Endothelial cell of umbilical vein (primary cell): ENCODE data around the gene ITGA3. TPM values are rescaled to one million over a fixed set of nuclear protein-coding genes. Genes with fewer than 3 reads are reported as not detected.

Experiments
- BruUV-seq: library from RNA; stranded (reverse); fragments of 400-500 nt; replicated peaks from 2 replicates; lab custom pipeline; 2021; lab: Mats Ljungman, UMichigan
- CTCF ChIA-PET: fragments of 300-600, 350-600 bp; sonication (Branson Sonifier 250); formaldehyde crosslinking; loops from one replicate; lab custom pipeline; 2021; ENCODE audit warnings: antibody characterized with exemption, inconsistent platforms; lab: Charles Lee
- POLR2A ChIA-PET: fragments of 300-600, 350-600 bp; sonication (Branson Sonifier 250); formaldehyde crosslinking; loops from one replicate; lab custom pipeline; 2021; ENCODE audit warnings: antibody characterized with exemption, inconsistent platforms; lab: Charles Lee
- DNase-seq: peaks from one replicate; pipeline ENCODE4 v3.0.0-alpha.2; 2011; ENCODE audit warnings: low read depth, low spot score
- FAIRE-seq: peaks from 2 replicates; lab custom pipeline; 2011; peaks lifted over from hg19 to GRCh38; lab: Jason Lieb, UNC
- H2AFZ ChIP-seq: 2 replicates; pipeline ENCODE4 v1.6.0; 2012; ENCODE audit warnings: low read depth, low read length, control low read depth, inconsistent platforms
- H3K27ac ChIP-seq: 2 replicates; pipeline ENCODE4 v1.5.1; 2011; ENCODE audit warnings: low read depth, mild to moderate bottlenecking, control low read depth, low read length, moderate library complexity; ENCODE audit not compliant: insufficient read depth
- H3K27me3 ChIP-seq, 2 experiments: 2 replicates each; pipeline versions ENCODE4 v1.6.0 to v1.6.1; 2011; ENCODE audit warnings: low read length in 2 of 2, mixed read lengths in 1 of 2; ENCODE audit not compliant: control insufficient read depth in 2 of 2, insufficient read depth in 2 of 2
- H3K36me3 ChIP-seq, 2 experiments: 2 replicates in 1 of 2; 3 replicates in 1 of 2; pipeline ENCODE4 v1.5.1; 2011; ENCODE audit warnings: low read length in 2 of 2, mild to moderate bottlenecking in 1 of 2, moderate library complexity in 1 of 2; ENCODE audit not compliant: control insufficient read depth in 2 of 2, insufficient read depth in 2 of 2; ENCODE audit errors: extremely low read depth in 1 of 2
- H3K4me1 ChIP-seq: 3 replicates; pipeline ENCODE4 v1.5.1; 2011; ENCODE audit warnings: mild to moderate bottlenecking, low read length; ENCODE audit not compliant: control insufficient read depth, insufficient read depth; ENCODE audit errors: extremely low read depth
- H3K4me2 ChIP-seq: 2 replicates; pipeline ENCODE4 v1.6.1; 2011; ENCODE audit warnings: low read length, control low read depth, mixed read lengths; ENCODE audit not compliant: insufficient read depth
- H3K4me3 ChIP-seq, 3 experiments: fragments of 200-600 bp in 1 of 3; sonication (generic), shearing (Covaris generic) in 1 of 3; replicated peaks in 1 of 3; 2 replicates each; pipeline ENCODE4 v1.5.1; 2011 to 2016; ENCODE audit warnings: control low read depth in 3 of 3, low read length in 3 of 3, mild to moderate bottlenecking in 2 of 3, inconsistent platforms in 1 of 3, low read depth in 1 of 3, moderate library complexity in 1 of 3; ENCODE audit not compliant: insufficient read depth in 1 of 3
- H3K79me2 ChIP-seq: 2 replicates; pipeline ENCODE4 v1.6.0; 2012; ENCODE audit warnings: low read length, inconsistent platforms; ENCODE audit not compliant: control insufficient read depth, insufficient read depth
- H3K9ac ChIP-seq: replicated peaks from 2 replicates; pipeline ENCODE3; 2011; ENCODE audit warnings: low read length, control low read depth; ENCODE audit not compliant: insufficient read depth; ENCODE audit errors: extremely low read depth
- H3K9me1 ChIP-seq: replicated peaks from 3 replicates; pipeline ENCODE4 v1.6.0; 2011; ENCODE audit warnings: mild to moderate bottlenecking, low read length; ENCODE audit not compliant: control insufficient read depth, insufficient read depth; ENCODE audit errors: extremely low read depth
- H3K9me3 ChIP-seq: replicated peaks from 2 replicates; pipeline ENCODE4 v1.5.1; 2012; ENCODE audit warnings: low read length, inconsistent platforms; ENCODE audit not compliant: control insufficient read depth, insufficient read depth
- H4K20me1 ChIP-seq: replicated peaks from 2 replicates; pipeline ENCODE3; 2011; ENCODE audit warnings: mild to moderate bottlenecking, low read length; ENCODE audit not compliant: control insufficient read depth, insufficient read depth; ENCODE audit errors: extremely low read depth
- EZH2 ChIP-seq: IDR thresholded peaks from 2 replicates; pipeline ENCODE4 v1.6.1; 2012; ENCODE audit warnings: borderline replicate concordance, low read depth, mild to moderate bottlenecking, moderate library complexity, low read length, inconsistent platforms; ENCODE audit not compliant: severe bottlenecking
- FOS ChIP-seq: IDR thresholded peaks from 2 replicates; pipeline ENCODE4 v1.6.1; 2011; ENCODE audit warnings: mild to moderate bottlenecking, low read length, moderate library complexity, borderline replicate concordance; ENCODE audit not compliant: insufficient read depth
- GATA2 ChIP-seq: IDR thresholded peaks from 2 replicates; pipeline ENCODE4 v1.7.0; 2011; ENCODE audit warnings: low read depth, mild to moderate bottlenecking, moderate library complexity, mixed read lengths, low read length; ENCODE audit not compliant: insufficient read length, insufficient read depth
- JUN ChIP-seq: IDR thresholded peaks from 2 replicates; pipeline ENCODE4 v1.6.1; 2011; ENCODE audit warnings: borderline replicate concordance, low read depth; ENCODE audit not compliant: insufficient read length, insufficient read depth
- dilution Hi-C: fragments of 300-500 bp; cut with MboI; formaldehyde crosslinking; loops from one replicate; pipeline ENCODE4 v1.15.0; 2019; ENCODE audit warnings: low sequenced_read_pairs; ENCODE audit not compliant: extremely low pct_ligation_motif_present
- intact Hi-C: fragments of 100-400 bp; cut with micrococcal nuclease; formaldehyde crosslinking; loops from one replicate; pipeline ENCODE4 v1.10.0; 2022
- polyA plus RNA-seq, 4 experiments: library from polyadenylated mRNA; depleted of rRNA in 3 of 4; stranded (reverse) in 3 of 4; unstranded in 1 of 4; fragments of >200 nt; gene quantifications; 2 replicates each; pipeline versions ENCODE4 v1.2.1 to v1.2.3, GENCODE V29; 2011 to 2012; ENCODE audit warnings: missing spikeins in 1 of 4
- total RNA-seq: library from RNA; stranded (reverse); gene quantifications from 2 replicates; pipeline ENCODE4 v1.2.3, GENCODE V29; 2021
- TF ChIP-seq, protein P1 (sequence below), 2 donors: IDR thresholded peaks; 1 replicate in 1 of 2; 2 replicates in 1 of 2; pipeline ENCODE4 v1.5.1; 2011; ENCODE audit warnings: low read length in 2 of 2, mild to moderate bottlenecking in 2 of 2, moderate library complexity in 2 of 2, control low read depth in 1 of 2, inconsistent platforms in 1 of 2, low read depth in 1 of 2; ENCODE audit not compliant: insufficient read depth in 1 of 2; ENCODE audit errors: extremely low read depth in 1 of 2
- TF ChIP-seq, protein P2 (sequence below): IDR thresholded peaks from 2 replicates; pipeline ENCODE4 v1.6.1; 2011; ENCODE audit not compliant: insufficient read depth, insufficient read length

The ITGA3 gene
- total and polyA plus RNA-seq, 2 donors (not counting 3 experiments of a cell fraction or from before 2014, with no cell fraction given): 92.7 to 112 TPM

DNA sequence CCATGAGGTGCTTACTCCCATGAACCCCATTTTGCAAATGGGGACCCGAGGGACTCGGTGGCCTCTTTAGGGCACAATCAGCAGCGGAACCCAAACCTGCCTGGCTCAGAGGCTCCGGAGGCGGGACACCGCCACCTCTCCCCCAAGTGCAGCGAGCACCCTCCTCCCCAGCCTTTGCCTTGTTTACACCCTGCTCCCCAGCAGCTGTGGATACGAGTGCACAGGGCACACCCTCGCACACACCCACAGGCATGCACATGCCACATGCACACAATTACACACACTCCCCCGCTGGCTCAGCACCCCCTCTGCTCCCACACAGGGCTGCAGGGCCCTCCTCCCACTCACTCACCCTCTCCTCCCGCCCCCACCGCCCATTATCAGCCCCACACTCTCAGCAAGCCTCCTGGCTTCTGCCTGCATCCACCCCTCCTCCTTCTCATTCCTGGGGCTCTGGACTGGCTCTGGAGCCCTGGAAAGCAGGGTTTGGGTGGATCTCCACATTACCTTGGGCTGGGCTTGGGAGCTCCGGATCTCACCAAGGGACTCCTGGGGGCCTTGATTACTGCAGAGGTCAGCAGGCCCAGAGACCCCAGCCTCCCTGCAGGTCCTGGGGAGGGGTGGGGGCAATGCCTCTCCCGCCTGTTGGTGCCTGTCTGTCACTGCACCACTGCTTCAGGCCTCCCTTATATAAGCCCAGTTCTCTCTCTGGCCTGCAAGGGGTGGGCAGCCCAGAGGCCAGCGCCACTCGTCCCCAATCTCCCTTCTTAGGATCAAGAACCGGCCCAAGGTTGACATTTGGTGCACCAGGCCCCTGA lies 45.6 kb downstream of the ITGA3 start:
- H3K4me1 ChIP-seq: no peaks in the 10 kb centered on the region
- H2AFZ ChIP-seq: no peak overlapping the region
- H3K79me2 ChIP-seq: no peaks in the 10 kb centered on the region
- H4K20me1 ChIP-seq: no peaks in the 10 kb centered on the region
- no peaks in the 10 kb centered on the region for H3K27me3 ChIP-seq
- H3K9me1 ChIP-seq: no peaks in the 10 kb centered on the region
- TF ChIP-seq, protein P1, sequence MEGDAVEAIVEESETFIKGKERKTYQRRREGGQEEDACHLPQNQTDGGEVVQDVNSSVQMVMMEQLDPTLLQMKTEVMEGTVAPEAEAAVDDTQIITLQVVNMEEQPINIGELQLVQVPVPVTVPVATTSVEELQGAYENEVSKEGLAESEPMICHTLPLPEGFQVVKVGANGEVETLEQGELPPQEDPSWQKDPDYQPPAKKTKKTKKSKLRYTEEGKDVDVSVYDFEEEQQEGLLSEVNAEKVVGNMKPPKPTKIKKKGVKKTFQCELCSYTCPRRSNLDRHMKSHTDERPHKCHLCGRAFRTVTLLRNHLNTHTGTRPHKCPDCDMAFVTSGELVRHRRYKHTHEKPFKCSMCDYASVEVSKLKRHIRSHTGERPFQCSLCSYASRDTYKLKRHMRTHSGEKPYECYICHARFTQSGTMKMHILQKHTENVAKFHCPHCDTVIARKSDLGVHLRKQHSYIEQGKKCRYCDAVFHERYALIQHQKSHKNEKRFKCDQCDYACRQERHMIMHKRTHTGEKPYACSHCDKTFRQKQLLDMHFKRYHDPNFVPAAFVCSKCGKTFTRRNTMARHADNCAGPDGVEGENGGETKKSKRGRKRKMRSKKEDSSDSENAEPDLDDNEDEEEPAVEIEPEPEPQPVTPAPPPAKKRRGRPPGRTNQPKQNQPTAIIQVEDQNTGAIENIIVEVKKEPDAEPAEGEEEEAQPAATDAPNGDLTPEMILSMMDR (IDR thresholded peaks at IDR 0.05; ENCODE audit: extremely low read depth in 1 of 2, insufficient read depth in 1 of 2, low read depth in 1 of 2, low read length in 2 of 2): no peak
- TF ChIP-seq FOS (no peak), JUN (no peak), EZH2 (no peak), GATA2 (no peak)
- TF ChIP-seq, protein P2, sequence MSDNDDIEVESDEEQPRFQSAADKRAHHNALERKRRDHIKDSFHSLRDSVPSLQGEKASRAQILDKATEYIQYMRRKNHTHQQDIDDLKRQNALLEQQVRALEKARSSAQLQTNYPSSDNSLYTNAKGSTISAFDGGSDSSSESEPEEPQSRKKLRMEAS: no peak
- FAIRE-seq (no peak), DNase-seq (no peak)
- H3K4me2 ChIP-seq: no peak overlapping the region
- H3K27ac ChIP-seq: no peak overlapping the region
- no peaks in the 10 kb centered on the region for H3K9me3 ChIP-seq
- H3K9ac ChIP-seq: no peak overlapping the region
- dilution Hi-C loops (no loop called here), intact Hi-C loops (no loop called here)
- H3K36me3 ChIP-seq: peaks cover 0 to 5% of the 10 kb centered on the region in 2 experiments
- BruUV-seq: no TSS peak
- POLR2A ChIA-PET: no interaction called here
- no peak overlapping the region for H3K4me3 ChIP-seq
- CTCF ChIA-PET: interaction anchor here (3.5 to 3.9 kb wide), 2 partner anchors 7 to 13 kb away, joined by 12 to 19 read pairs; no protein-coding TSS in a partner anchor
